Progenitor cell of endocrine pancreas (in vitro differentiated cells): ENCODE data around the gene BCAN. TPM values are rescaled to one million over a fixed set of nuclear protein-coding genes. Genes with fewer than 3 reads are reported as not detected.

ENCODE experiments used
- DNase-seq: peaks from one replicate; pipeline ENCODE4 v3.0.0; 2021; ENCODE audit warnings: low spot score; ENCODE audit not compliant: unreplicated experiment
- H3K27ac Mint-ChIP-seq: 2 replicates; pipeline ENCODE4 v1.8.0; 2021; ENCODE audit warnings: mild to moderate bottlenecking, moderate library complexity, mixed read lengths
- H3K27me3 Mint-ChIP-seq: 2 replicates; pipeline ENCODE4 v1.8.0; 2021; ENCODE audit warnings: mixed read lengths
- H3K36me3 Mint-ChIP-seq: 2 replicates; pipeline ENCODE4 v1.8.0; 2022; ENCODE audit warnings: mixed read lengths; ENCODE audit not compliant: insufficient read depth
- H3K4me1 Mint-ChIP-seq: 2 replicates; pipeline ENCODE4 v1.8.0; 2021; ENCODE audit warnings: low read depth, mixed read lengths
- H3K4me3 Mint-ChIP-seq: 2 replicates; pipeline ENCODE4 v1.8.0; 2021; ENCODE audit warnings: low read depth, mild to moderate bottlenecking, moderate library complexity, mixed read lengths
- H3K9me3 Mint-ChIP-seq: 2 replicates; pipeline ENCODE4 v1.8.0; 2021; ENCODE audit warnings: low read depth, mixed read lengths
- total RNA-seq: library from RNA; stranded (reverse); gene quantifications from 2 replicates; pipeline ENCODE4 v1.2.1, GENCODE V29; 2021
- TF ChIP-seq, protein P1 (sequence below): fragments of 200-600 bp; sonication (generic); IDR thresholded peaks from one replicate; pipeline ENCODE4 v1.5.0; 2021; ENCODE audit warnings: antibody characterized with exemption, mild to moderate bottlenecking; ENCODE audit not compliant: unreplicated experiment

BCAN gene
- total RNA-seq, 1 donor from 2014 or later, result not detected

DNA sequence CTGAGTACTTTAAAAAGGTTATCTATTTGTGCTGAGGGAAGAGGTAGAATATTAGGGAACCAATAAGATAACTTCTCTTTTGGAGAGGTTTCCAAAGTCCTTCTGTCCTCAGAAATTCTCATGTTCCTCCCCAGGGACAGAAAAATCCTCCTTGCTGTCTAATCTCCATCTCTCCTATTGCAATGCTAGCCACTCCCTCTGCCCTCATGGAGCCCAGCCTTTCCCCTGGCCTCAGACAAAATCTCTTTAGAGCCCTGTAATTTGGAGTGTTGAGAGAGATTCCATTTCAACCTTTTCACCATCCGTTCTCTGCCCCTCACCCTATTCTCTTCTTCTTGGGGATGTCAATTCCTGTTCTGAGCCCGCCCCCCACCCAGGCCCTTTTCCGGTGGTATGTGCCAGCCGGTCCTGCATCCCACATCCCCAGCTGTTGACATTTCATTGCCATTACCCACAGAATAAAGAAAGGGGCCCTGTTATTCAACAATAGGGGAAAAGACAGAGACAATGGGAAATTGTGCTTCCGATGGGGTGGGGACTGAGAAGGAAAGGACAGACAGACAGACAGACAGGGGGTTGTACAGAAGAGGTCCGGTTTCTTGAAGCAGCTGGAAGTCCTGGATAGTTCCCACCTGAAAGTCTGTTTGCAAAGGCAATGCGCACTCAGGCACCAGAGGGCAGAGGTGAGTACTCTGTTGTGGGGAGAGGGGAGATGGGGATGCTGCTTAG, 22.9 kb upstream of the BCAN start, which contains the start of gene HAPLN2:
TSS of gene HAPLN2 (plus strand) at position 563 of the 729 bp plus-strand sequence. CDS start 4,076 bp downstream, outside the sequence.
- Mint-ChIP-seq H3K4me1 (peaks cover 4% of the 10 kb centered on the region), H3K4me3 (no peak within 1 kb of the TSS), H3K9me3 (no peaks in the 10 kb centered on the region), H3K27me3 (peaks cover 65% of the 10 kb centered on the region), H3K27ac (no peak within 1 kb of the TSS), H3K36me3 (no peaks in the 10 kb centered on the region)
- peak; percentile 32 for DNase-seq
- TF ChIP-seq, protein P1, sequence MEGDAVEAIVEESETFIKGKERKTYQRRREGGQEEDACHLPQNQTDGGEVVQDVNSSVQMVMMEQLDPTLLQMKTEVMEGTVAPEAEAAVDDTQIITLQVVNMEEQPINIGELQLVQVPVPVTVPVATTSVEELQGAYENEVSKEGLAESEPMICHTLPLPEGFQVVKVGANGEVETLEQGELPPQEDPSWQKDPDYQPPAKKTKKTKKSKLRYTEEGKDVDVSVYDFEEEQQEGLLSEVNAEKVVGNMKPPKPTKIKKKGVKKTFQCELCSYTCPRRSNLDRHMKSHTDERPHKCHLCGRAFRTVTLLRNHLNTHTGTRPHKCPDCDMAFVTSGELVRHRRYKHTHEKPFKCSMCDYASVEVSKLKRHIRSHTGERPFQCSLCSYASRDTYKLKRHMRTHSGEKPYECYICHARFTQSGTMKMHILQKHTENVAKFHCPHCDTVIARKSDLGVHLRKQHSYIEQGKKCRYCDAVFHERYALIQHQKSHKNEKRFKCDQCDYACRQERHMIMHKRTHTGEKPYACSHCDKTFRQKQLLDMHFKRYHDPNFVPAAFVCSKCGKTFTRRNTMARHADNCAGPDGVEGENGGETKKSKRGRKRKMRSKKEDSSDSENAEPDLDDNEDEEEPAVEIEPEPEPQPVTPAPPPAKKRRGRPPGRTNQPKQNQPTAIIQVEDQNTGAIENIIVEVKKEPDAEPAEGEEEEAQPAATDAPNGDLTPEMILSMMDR, result peak; percentile 62

DNA sequence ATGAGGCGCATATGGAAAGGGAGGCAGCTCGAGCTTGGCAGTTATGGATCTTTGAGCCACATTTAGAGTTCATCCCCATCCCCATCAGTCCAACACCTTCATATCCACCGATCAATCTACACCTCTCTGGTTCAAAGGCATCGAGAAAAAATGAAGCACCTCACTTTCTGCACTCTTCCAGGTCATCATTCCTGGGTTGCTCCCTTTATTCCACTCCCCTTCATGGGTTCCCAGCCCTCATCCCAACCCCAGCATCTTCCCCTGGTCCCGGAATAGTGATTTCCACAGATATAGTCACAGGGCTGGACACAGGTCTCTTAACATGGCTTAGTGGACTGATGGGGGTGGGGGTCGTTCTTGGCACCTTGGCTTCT, 22.3 kb upstream of the BCAN start:
- Mint-ChIP-seq H3K36me3 (no peaks in the 10 kb centered on the region), H3K27ac (no peak overlapping the region), H3K27me3 (peaks cover 68% of the 10 kb centered on the region), H3K4me1 (peaks cover 4% of the 10 kb centered on the region), H3K4me3 (no peak overlapping the region), H3K9me3 (no peaks in the 10 kb centered on the region)
- TF ChIP-seq, protein P1, result no peak
- no peak for DNase-seq

DNA sequence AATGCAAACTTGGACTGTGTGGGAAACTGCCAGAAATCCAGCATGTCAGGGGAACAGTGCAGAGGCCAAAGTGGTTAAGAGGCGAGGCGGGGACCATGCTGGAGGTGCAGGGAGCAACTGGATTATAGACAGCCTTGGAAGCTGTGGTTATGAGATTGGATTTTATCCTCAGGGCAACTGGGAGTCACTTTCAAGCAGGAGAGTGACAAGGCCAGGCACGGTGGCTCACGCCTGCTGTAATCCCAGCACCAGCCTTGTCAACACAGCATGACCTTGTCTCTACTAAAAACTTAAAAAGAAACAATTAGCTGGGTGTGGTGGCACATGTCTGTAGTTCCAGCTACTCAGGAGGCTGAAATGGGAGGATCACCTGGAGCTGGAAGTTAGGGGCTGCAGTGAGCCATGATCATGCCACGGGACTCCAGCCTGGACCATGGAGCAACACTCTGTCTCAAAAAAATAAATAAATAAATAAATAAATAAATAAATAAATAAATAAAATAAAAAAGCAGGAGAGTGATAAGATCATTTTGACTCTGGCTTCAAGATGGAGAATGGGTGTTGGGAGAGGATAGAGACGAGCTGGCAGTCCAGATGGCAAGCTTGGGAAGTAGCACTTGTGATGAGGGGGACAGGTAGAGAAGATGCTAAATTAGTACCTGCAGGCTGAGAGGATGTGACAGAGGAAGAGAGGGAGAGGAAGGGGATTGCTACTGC, 19.2 kb upstream of the BCAN start:
- peaks cover 77% of the 10 kb centered on the region for H3K27me3 Mint-ChIP-seq
- TF ChIP-seq, protein P1, result no peak
- no peaks in the 10 kb centered on the region for H3K36me3 Mint-ChIP-seq
- DNase-seq, result no peak
- no peak overlapping the region for H3K27ac Mint-ChIP-seq
- H3K4me1 Mint-ChIP-seq, result peaks cover 3% of the 10 kb centered on the region
- H3K4me3 Mint-ChIP-seq, result peak overlapping the region; percentile 26
- no peaks in the 10 kb centered on the region for H3K9me3 Mint-ChIP-seq

DNA sequence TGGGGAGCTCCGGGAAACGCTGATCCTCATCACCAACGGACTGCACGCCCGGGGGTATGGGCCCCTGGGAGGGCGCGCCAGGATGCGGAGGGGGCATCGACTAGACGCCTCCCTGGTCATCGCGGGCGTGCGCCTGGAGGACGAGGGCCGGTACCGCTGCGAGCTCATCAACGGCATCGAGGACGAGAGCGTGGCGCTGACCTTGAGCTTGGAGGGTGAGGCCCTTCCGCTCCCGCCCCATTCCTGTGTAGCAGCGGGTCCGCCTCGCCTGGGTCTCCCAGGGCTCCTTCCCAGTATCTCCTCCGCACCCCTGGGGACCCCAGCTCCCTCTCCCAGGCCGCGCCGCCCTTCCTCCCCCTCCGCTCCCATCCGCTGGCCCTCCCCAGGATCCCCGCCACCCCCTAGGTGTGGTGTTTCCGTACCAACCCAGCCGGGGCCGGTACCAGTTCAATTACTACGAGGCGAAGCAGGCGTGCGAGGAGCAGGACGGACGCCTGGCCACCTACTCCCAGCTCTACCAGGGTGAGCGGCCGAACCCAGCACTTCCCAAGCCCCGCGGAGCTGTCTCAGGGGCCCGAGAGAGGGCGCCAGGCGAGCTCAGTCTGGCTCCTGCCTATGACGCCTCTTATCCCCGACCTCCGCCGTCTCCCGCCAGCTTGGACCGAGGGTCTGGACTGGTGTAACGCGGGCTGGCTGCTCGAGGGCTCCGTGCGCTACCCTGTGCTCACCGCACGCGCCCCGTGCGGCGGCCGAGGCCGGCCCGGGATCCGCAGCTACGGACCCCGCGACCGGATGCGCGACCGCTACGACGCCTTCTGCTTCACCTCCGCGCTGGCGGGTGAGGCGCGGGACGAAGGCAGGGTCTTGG, 17.7 kb upstream of the BCAN start:
- TF ChIP-seq, protein P1, result peak; percentile 48
- Mint-ChIP-seq H3K27ac (no peak overlapping the region), H3K4me1 (peaks cover 3% of the 10 kb centered on the region), H3K27me3 (peaks cover 75% of the 10 kb centered on the region), H3K9me3 (no peaks in the 10 kb centered on the region), H3K4me3 (peak overlapping the region; percentile 35), H3K36me3 (no peaks in the 10 kb centered on the region)
- DNase-seq, result peak; percentile 54
